SJCRH30 (cell line): Measurements from ENCODE around the gene CDH22. TPM values are rescaled to one million over a fixed set of nuclear protein-coding genes. Genes with fewer than 3 reads are reported as not detected.

Experiments used
- DNase-seq, 2 experiments: peaks; one replicate each; pipeline ENCODE4 v3.0.0-alpha.2; 2015 to 2020
- H3K27ac ChIP-seq: fragments of 250-450 bp; sonication (Bioruptor Pico); 2 replicates; pipeline ENCODE4 v1.5.1; 2020; ENCODE audit warnings: mild to moderate bottlenecking, moderate library complexity
- H3K27me3 ChIP-seq: fragments of 250-450 bp; sonication (Bioruptor Pico); 2 replicates; pipeline ENCODE4 v1.5.1; 2020; ENCODE audit warnings: mild to moderate bottlenecking, moderate library complexity
- H3K36me3 ChIP-seq: fragments of 250-450 bp; sonication (Bioruptor Pico); 2 replicates; pipeline ENCODE4 v1.5.1; 2020; ENCODE audit warnings: mild to moderate bottlenecking, moderate library complexity
- H3K4me1 ChIP-seq: fragments of 250-450 bp; sonication (Bioruptor Pico); 2 replicates; pipeline ENCODE4 v1.5.1; 2020; ENCODE audit warnings: mild to moderate bottlenecking, moderate library complexity
- H3K4me3 ChIP-seq: fragments of 250-450 bp; sonication (Bioruptor Pico); 2 replicates; pipeline ENCODE4 v1.5.1; 2020; ENCODE audit warnings: mild to moderate bottlenecking, moderate library complexity
- H3K9me3 ChIP-seq: fragments of 250-450 bp; sonication (Bioruptor Pico); replicated peaks from 2 replicates; pipeline ENCODE4 v1.5.1; 2020; ENCODE audit warnings: mild to moderate bottlenecking, moderate library complexity
- total RNA-seq: library from RNA; depleted of rRNA; stranded (reverse); fragments of >200 nt; shearing (Covaris generic); gene quantifications from 2 replicates; pipeline ENCODE4 v1.2.3, GENCODE V29; 2014

CDH22 gene
- total RNA-seq, 1 experiment from 2014 or later = 0.06 TPM

DNA sequence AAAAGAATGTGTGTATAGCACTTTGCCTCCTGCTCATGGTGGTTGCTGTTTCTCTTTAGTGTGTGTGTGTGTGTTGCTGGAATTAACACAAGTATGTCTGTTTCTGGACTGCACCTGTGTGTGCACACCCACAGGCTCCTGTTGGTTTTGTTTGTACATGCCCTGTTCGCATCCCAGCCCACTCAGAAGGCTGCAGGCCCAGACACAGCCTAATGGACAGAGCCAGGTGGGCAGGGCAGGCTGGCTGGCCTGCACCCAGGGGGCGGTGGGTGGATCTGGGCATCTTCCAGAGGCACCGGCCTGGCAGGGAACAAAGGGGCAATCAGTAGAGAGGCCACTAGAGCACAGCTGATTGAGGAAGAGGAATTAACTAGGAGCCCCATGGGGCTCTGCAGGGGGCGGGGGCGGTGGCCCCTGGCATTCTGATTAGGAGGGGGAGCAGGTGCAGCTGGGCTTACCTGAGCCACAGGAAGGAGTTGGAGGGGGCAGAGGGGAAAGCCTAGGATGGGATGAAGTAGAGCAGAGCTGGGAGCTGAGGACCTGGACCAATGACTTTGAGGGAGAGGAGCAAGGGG lies 168.3 kb downstream of the CDH22 start:
- H3K4me1 ChIP-seq = peaks cover 5% of the 10 kb centered on the region; the same call in 1 of the 2 replicates
- H3K27me3 ChIP-seq = peaks cover 43% of the 10 kb centered on the region
- no peak overlapping the region for H3K4me3 ChIP-seq
- no peak overlapping the region for H3K27ac ChIP-seq
- H3K36me3 ChIP-seq = no peaks in the 10 kb centered on the region
- peak; percentile 74 to 79 for DNase-seq
- H3K9me3 ChIP-seq = no peaks in the 10 kb centered on the region

DNA sequence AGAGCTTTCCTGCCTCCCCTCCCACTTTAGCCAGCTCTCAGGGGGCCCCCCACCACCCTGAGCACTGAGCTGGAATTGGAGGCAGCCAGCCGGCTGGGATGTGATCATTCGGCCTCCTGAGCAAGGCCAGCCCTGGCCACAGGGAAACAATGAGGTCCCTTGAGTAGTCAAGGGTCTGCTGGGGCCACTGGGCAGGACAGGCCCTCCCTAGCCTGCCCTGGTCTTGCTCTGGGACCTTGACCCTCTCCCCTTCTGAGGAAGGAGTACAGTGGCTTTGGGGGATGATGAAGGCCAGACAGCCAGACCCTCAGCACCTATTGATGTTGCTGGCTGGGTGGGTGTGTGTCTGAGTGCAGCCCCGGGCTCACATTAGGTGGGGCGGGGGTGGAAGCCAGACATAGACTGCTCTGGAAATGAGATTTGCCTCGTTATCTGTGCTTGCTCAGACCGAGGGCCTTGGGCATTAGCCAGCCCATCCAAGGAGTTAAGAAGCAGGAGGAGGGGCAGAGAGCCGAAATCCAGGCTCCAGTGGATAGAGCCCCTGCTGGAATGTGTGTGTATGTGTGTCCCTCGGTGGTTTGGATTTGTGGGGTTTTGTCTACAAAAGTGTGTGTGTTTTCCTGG lies 168.9 kb downstream of the CDH22 start:
- Histone ChIP-seq H3K4me3 (no peak overlapping the region), H3K4me1 (peaks cover 5% of the 10 kb centered on the region; the same call in 1 of the 2 replicates), H3K27ac (no peak overlapping the region), H3K36me3 (no peaks in the 10 kb centered on the region), H3K27me3 (peaks cover 43% of the 10 kb centered on the region), H3K9me3 (no peaks in the 10 kb centered on the region)
- no peak for DNase-seq

DNA sequence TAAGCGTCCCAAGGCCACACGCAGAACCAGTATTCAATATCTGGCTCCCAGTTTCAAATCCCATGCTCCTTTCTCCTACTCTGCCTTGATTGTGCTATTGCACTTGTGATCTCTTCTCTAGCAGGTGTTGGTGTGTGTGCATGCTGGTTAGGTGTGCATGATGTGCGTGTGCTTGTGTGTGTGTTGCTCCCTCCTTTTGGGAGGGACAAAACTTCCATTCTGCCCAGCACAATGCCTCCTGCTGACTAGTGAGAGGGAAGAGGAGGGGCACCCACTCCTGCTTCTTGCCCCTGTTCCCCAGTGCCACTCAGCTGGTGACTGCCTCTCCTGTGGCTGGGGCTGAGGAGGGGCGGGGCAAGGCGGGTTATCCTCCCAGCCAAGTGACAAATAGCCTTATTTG lies 170.5 kb downstream of the CDH22 start:
- Histone ChIP-seq H3K4me1 (peaks cover 5% of the 10 kb centered on the region; the same call in 1 of the 2 replicates), H3K27me3 (peaks cover 44% of the 10 kb centered on the region), H3K36me3 (no peaks in the 10 kb centered on the region), H3K4me3 (no peak overlapping the region), H3K27ac (no peak overlapping the region), H3K9me3 (no peaks in the 10 kb centered on the region)
- DNase-seq = no peak

DNA sequence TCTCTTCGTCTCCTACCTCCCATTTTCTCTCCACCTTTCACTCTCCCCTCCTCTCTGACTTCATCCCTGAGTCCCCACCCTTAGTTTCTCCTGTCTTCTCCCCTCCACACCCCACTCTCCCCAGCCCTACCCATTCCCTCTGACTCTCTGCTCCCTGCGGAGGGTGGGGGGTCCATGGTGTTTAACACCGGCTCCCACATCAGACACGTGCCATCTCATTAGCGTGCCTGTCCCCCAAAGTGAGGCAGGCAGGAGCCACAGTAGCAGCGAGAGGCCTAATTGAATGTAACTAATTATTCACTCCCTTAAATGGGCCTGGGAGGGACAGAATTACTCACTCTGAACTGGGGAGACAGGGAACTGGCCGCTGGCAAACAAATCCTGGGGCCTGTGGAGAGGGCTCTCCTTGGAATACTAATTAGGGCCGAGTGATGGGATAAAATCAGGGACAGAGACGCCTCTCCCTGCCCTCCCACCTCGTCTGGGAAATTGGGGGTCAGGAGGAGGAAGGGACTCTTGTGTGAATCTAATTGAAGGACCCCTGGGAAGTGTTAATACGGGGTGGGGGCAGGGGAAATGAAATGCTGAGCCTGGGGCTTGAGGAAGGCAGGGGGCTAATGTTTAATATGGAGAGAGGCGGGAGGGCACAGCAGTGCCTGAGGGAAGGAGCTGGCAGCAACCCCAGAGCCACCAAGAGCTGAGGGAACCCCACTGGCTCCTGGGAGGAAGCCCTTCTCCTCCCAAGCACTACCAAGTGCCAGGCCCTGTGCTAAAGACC lies 172.3 kb downstream of the CDH22 start:
- H3K4me1 ChIP-seq = peaks cover 5% of the 10 kb centered on the region; the same call in 1 of the 2 replicates
- H3K36me3 ChIP-seq = no peaks in the 10 kb centered on the region
- H3K27me3 ChIP-seq = peaks cover 35% of the 10 kb centered on the region
- no peak overlapping the region for H3K27ac ChIP-seq
- no peak for DNase-seq
- no peak overlapping the region for H3K4me3 ChIP-seq
- H3K9me3 ChIP-seq = no peaks in the 10 kb centered on the region

DNA sequence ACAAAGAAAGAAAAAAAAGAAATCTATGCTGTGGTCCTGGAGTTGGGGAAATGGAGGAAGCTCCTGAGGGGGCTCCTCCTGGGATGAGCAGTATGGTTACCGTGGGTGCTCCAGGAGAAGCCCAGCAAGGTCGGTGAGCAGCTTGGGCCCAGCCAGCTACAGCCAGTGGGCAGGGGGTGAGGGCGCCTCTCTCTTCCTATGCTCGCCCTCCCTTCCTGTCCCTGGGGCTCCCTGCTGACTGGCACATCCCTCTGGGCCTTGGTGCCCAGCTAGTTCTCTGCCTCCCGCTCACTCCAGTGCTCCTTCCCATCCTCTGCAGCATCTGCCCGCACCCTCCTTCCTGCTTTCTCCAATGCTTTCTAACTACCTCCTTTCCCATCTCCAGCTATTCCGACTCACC lies 173.6 kb downstream of the CDH22 start:
- Histone ChIP-seq H3K9me3 (no peaks in the 10 kb centered on the region), H3K4me1 (peaks cover under 1% of the 10 kb centered on the region; the same call in 1 of the 2 replicates), H3K27me3 (peaks cover 38% of the 10 kb centered on the region), H3K4me3 (no peak overlapping the region), H3K27ac (no peak overlapping the region), H3K36me3 (no peaks in the 10 kb centered on the region)
- no peak for DNase-seq

DNA sequence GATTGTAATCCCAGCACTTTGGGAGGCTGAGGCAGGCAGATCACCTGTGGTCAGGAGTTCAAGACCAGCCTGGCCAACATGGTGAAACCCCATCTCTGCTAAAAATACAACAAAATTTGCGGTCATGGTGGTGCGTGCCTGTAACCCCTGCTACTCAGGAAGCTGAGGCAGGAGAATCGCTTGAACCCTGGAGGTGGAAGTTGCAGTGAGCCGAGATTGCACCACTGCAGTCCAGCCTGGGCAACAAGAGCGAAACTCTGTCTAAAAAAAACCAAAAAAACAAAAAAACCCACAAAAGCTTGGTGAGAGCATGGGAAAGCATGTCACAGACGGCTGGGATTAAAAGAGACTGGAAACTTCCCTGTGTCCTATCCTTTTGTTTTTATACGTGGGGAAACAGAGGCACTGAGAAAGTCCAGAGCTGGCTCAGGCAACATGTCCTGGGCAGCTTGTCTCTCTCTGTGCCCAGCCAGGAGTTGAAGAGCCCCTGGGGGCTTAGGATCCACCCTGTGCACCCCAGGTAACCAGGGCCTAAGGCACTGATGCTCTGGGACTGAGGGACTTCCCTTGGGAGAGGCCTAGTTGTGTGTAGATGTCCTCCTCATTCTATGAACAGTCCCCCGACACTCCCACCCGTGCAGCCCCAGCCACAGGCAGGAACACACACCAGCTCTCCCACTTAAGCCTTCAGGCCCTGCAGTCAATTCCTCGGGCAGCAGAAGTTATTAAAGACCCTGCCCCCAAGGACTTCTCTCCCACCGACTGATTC lies 174.2 kb downstream of the CDH22 start:
- peaks cover 42% of the 10 kb centered on the region for H3K27me3 ChIP-seq
- no peak overlapping the region for H3K27ac ChIP-seq
- no peaks in the 10 kb centered on the region for H3K9me3 ChIP-seq
- H3K4me3 ChIP-seq = no peak overlapping the region
- no peaks in the 10 kb centered on the region for H3K36me3 ChIP-seq
- DNase-seq = no peak
- H3K4me1 ChIP-seq = no peaks in the 10 kb centered on the region

DNA sequence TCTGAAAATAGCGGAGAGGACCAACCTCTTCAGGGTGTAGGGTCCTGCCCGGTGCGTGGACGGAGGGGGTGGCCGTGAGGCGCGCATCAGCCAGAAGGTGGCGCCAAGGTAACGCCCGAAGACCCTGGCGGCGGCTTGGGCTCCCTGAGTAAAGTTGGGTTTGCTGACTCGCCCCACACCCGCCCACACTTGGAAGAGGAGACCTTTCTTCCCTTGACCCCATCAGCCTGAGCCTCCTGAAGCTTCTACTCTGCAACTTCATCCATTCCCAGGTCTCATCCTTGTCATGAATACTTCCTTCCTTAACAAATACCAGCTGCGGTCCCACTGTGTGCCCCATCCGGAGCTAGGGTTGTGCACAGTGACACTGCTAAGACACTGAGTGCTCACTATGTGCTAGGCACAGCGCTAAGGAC lies 175.6 kb downstream of the CDH22 start:
- Histone ChIP-seq H3K27ac (no peak overlapping the region), H3K4me1 (no peaks in the 10 kb centered on the region), H3K27me3 (peaks cover 41% of the 10 kb centered on the region), H3K4me3 (no peak overlapping the region), H3K9me3 (no peaks in the 10 kb centered on the region), H3K36me3 (no peaks in the 10 kb centered on the region)
- peak; percentile 73 to 86 for DNase-seq

DNA sequence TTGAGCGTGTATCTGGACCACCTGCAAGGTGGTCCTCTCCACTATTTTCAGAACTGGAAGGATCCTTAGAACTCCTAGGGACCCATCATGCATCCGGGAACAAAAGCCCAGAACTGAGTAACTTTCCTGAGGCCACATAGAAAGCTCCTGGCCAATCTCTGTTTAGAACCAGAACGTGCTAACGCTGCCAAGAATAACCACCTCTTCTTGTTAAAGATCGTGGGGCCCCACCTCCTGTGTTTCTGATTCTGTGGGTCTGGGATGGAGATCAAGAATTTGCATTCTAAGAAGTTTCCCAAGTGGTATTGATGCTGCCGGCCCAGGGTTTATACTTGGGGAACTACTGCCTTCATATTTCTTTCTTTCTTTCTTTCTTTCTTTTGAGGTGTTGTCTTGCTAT lies 176.9 kb downstream of the CDH22 start:
- Histone ChIP-seq H3K4me3 (no peak overlapping the region), H3K36me3 (no peaks in the 10 kb centered on the region), H3K27ac (no peak overlapping the region), H3K9me3 (no peaks in the 10 kb centered on the region), H3K27me3 (peaks cover 37% of the 10 kb centered on the region), H3K4me1 (no peaks in the 10 kb centered on the region)
- DNase-seq = no peak

DNA sequence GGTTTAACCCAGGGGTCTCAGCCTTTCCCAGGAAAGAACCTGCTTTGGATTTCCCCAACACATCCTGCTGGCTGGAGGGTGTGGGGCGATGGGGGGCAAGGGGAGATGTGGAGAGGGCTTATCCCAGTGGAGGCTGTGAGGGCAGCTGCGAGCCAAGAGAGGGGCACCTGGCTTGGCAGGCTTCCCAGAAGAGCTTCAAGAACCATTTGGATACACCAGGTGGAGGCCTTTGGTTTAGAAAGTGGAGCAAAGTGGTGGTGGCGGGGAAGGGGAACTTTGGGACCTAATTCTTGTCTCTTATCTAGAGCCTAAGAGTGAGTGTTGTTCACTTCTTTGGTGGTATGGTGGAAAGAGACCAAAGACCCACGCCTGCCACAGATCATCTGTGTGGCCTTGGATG lies 177.8 kb downstream of the CDH22 start:
- Histone ChIP-seq H3K9me3 (no peaks in the 10 kb centered on the region), H3K27ac (no peak overlapping the region), H3K27me3 (peaks cover 32% of the 10 kb centered on the region), H3K36me3 (no peaks in the 10 kb centered on the region), H3K4me3 (no peak overlapping the region), H3K4me1 (no peaks in the 10 kb centered on the region)
- no peak for DNase-seq

DNA sequence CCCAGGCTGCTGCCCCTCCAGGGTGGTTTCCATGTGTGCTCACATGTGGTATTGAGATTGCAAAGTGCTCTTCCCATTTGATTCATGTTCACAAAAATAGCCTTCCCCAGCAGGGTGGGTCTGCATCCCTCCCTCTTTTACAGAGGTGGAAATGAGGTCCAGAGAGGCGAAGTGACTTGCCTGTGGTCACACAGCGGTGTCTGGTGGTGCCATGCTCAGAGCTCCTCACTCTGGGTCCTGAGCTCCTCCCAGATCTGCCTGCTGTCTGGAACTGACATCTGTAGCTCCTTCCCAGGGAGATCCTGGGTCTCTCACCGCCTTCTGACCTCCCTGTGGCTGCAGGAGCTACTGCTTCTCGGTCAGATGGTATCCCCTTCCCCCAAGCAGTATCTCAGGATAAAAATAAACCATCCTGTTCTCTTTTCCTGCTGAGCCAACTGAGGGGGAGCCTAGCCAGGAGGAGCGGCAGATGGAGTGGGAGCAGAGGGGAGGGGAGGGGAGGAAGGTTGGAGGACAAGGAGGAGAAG lies 178.3 kb downstream of the CDH22 start:
- no peak for DNase-seq
- Histone ChIP-seq H3K27me3 (peaks cover 29% of the 10 kb centered on the region), H3K9me3 (no peaks in the 10 kb centered on the region), H3K27ac (no peak overlapping the region), H3K36me3 (no peaks in the 10 kb centered on the region), H3K4me3 (no peak overlapping the region), H3K4me1 (no peaks in the 10 kb centered on the region)

DNA sequence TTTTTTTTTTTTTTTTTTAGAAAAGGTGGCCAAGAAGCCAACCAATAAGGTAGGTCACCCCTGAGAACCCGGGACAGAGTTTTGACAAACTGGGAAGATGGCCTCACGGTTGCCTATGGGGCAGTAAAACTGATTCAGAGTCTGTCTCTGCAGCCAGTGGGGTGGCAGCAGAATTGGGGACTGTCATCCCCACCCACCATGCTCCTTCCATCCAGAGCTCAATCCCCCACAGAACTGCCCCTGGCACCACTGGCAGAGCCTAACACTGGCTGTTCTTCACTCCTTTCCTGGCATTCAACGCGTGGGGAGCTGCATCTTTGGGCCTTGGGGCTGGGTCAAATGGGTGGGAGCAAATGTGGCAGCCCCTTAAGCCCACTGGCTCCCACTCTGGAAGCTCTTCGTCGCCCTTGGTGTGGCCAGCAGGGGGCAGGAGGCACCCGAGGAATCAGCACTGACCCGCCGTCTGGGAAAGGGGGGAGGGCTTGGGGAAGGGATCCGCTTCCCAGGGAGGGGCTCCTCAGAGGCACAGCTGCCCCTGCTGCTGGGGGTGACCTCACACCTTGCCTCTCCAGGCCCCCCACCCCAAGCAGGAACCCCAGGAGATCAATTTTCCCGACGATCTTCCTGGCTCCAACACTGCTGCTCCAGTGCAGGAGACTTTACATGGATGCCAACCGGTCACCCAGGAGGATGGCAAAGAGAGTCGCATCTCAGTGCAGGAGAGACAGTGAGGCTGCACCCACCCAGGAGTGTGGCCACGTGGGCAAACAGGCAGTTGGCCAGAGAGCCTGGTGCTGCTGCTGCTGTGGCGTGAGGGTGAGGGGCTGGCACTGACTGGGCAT lies 179.8 kb downstream of the CDH22 start:
- H3K4me1 ChIP-seq = no peaks in the 10 kb centered on the region
- no peak overlapping the region for H3K27ac ChIP-seq
- H3K27me3 ChIP-seq = peaks cover 19% of the 10 kb centered on the region; the same call in 1 of the 2 replicates
- H3K36me3 ChIP-seq = no peaks in the 10 kb centered on the region
- DNase-seq = peak; percentile 63 to 74
- H3K4me3 ChIP-seq = no peak overlapping the region
- H3K9me3 ChIP-seq = no peaks in the 10 kb centered on the region

DNA sequence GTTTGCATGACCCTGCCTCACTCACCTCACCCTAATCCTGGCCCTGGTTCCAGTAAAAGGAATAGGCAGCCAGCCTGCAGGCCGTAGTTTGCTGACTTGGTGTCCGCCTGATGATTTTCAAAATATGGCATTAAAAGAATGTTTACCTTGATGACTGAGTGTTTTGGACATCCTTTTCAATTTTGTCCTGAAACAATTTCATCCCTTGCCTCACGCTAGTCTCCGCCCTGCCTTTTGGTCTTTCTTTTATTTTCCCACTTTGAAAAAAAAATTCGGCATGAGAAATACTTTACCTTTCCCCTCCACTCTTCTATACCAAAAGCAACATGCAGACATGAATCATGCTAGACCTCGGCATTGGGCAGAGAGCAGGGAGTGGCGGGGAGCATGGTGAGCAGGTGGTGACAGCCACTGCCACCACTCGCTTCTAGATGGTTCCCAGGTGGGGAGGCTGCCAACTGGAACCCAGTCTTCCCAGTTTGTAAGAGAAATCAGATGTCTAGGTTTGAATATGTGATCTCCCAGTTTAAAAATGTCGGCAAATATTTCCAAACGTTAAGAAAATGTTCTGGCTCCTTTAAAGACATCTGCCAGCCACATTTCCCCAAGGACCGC lies 180.8 kb downstream of the CDH22 start:
- Histone ChIP-seq H3K4me1 (no peaks in the 10 kb centered on the region), H3K9me3 (no peaks in the 10 kb centered on the region), H3K27me3 (peaks cover 24% of the 10 kb centered on the region; the same call in 1 of the 2 replicates), H3K36me3 (no peaks in the 10 kb centered on the region), H3K27ac (no peak overlapping the region), H3K4me3 (no peak overlapping the region)
- no peak for DNase-seq

DNA sequence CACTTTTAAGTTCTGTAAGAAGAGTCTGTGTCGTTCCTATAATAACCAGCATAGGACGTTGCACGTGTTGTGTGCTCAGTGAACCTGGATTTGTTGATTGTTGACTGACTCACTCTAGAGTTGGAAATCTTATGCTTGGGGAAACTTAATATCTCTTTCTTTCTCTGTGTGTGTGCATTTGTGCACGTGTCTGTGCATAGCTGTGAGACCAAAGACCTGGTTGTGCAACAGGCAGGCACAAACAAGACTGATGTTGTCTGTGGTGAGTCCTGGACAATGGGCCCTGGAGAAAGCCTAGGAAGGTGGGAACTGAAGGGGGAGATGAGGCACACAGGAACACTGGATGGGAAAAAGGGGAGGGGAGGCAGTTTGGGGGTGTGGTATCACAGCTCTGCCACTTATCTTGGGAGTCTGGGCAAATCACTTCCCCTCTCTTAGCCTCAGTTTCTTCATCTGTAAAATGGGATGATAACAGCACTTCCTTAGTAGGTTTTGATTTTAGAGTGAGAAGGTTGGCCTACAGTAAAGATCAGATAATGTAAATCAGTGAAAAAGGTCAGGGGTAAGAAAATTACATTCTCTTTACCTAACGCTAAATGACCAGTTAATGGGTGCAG lies 181.8 kb downstream of the CDH22 start:
- DNase-seq = no peak
- Histone ChIP-seq H3K36me3 (no peaks in the 10 kb centered on the region), H3K9me3 (no peaks in the 10 kb centered on the region), H3K27ac (no peak overlapping the region), H3K4me1 (no peaks in the 10 kb centered on the region), H3K4me3 (no peak overlapping the region), H3K27me3 (peaks cover 24% of the 10 kb centered on the region; the same call in 1 of the 2 replicates)
